H1 (cell line): Measurements from ENCODE around the gene HAT1.

Source experiments
- CTCF ChIP-seq, 3 experiments: IDR thresholded peaks; 1 replicate in 2 of 3; 2 replicates in 1 of 3; pipeline versions ENCODE4 v1.5.1 to v1.6.1; 2011; ENCODE audit warnings: low read length in 3 of 3, mild to moderate bottlenecking in 3 of 3, inconsistent platforms in 2 of 3, low read depth in 1 of 3, moderate library complexity in 1 of 3; ENCODE audit not compliant: insufficient read depth in 1 of 3; ENCODE audit errors: control extremely low read depth in 1 of 3
- EZH2 ChIP-seq: fragments of 200-600 bp; sonication (generic); IDR thresholded peaks from 2 replicates; pipeline ENCODE4 v1.7.1; 2012; ENCODE audit warnings: low read depth, mild to moderate bottlenecking, moderate library complexity, low read length, inconsistent platforms; ENCODE audit not compliant: severe bottlenecking

DNA sequence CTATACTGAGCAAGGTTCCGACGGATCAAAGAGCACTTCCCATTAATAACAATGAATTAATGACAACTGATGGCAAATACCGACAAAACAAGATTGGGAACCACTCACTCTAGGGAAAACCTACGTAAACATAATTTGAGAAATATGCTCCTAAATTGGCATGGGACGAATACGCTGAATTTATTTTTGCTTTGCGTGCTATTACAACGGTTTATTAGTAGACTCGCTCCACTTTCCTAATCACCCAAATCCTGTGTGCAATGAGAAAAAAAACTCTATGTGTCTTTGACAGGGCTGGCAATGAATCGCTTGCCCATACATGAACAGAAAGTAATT, 27.7 kb upstream of the HAT1 start:
- no peak for TF ChIP-seq CTCF (IDR thresholded peaks at IDR 0.05; ENCODE audit: control extremely low read depth in 1 of 3, insufficient read depth in 1 of 3, low read depth in 1 of 3, low read length in 3 of 3)
- TF ChIP-seq EZH2, result no peak
